H9 (cell line): ENCODE measurements around the gene FGF22. TPM values are rescaled to one million over a fixed set of nuclear protein-coding genes. Genes with fewer than 3 reads are reported as not detected.

Source experiments
- DNase-seq: peaks from one replicate; pipeline ENCODE4 v3.0.0-alpha.2; 2017
- H2AFZ ChIP-seq: one replicate; pipeline ENCODE4 v1.6.1; 2013; ENCODE audit warnings: mild to moderate bottlenecking, low read length, control low read depth, moderate library complexity
- H2AK5ac ChIP-seq: 2 replicates; pipeline ENCODE4 v1.6.1; 2013; ENCODE audit warnings: low read length, control low read depth, mixed read lengths; ENCODE audit not compliant: insufficient read length
- H2BK120ac ChIP-seq: one replicate; pipeline ENCODE4 v1.6.1; 2013; ENCODE audit warnings: low read depth, mild to moderate bottlenecking, low read length, control low read depth, inconsistent platforms; ENCODE audit not compliant: poor library complexity, severe bottlenecking
- H2BK12ac ChIP-seq: 2 replicates; pipeline ENCODE4 v1.6.1; 2013; ENCODE audit warnings: low read length, control low read depth, mixed read lengths, low read depth; ENCODE audit not compliant: insufficient read length
- H2BK15ac ChIP-seq: 2 replicates; pipeline ENCODE4 v1.6.1; 2013; ENCODE audit warnings: low read depth, low read length, control low read depth
- H2BK20ac ChIP-seq: one replicate; pipeline ENCODE4 v1.6.1; 2013; ENCODE audit warnings: low read depth, mild to moderate bottlenecking, low read length, control low read depth, inconsistent platforms; ENCODE audit not compliant: poor library complexity, severe bottlenecking
- H2BK5ac ChIP-seq: 2 replicates; pipeline ENCODE4 v1.6.1; 2013; ENCODE audit warnings: low read length, control low read depth, mixed read lengths; ENCODE audit not compliant: insufficient read length
- H3K14ac ChIP-seq: 2 replicates; pipeline ENCODE4 v1.6.1; 2013; ENCODE audit warnings: low read length, control low read depth; ENCODE audit not compliant: insufficient read depth
- H3K18ac ChIP-seq: 2 replicates; pipeline ENCODE4 v1.6.1; 2013; ENCODE audit warnings: low read depth, mild to moderate bottlenecking, mixed read lengths, low read length, control low read depth; ENCODE audit not compliant: insufficient read length
- H3K23ac ChIP-seq: 2 replicates; pipeline ENCODE4 v1.6.1; 2013; ENCODE audit warnings: low read length, control low read depth, mixed read lengths, low read depth; ENCODE audit not compliant: insufficient read length
- H3K23me2 ChIP-seq: 2 replicates; pipeline ENCODE4 v1.6.1; 2013; ENCODE audit warnings: low read depth, mild to moderate bottlenecking, mixed read lengths, low read length, control low read depth; ENCODE audit not compliant: insufficient read length, poor library complexity, severe bottlenecking
- H3K27ac ChIP-seq: 2 replicates; pipeline ENCODE4 v1.5.1; 2013; ENCODE audit warnings: low read length, control low read depth, mixed read lengths, low read depth; ENCODE audit not compliant: insufficient read length
- H3K27me3 ChIP-seq: 2 replicates; pipeline ENCODE4 v1.6.1; 2013; ENCODE audit warnings: low read length, control low read depth, inconsistent platforms; ENCODE audit not compliant: insufficient read depth
- H3K4ac ChIP-seq: 2 replicates; pipeline ENCODE4 v1.6.1; 2013; ENCODE audit warnings: low read depth, mild to moderate bottlenecking, control low read depth, inconsistent platforms, low read length, moderate library complexity
- H3K4me1 ChIP-seq: 2 replicates; pipeline ENCODE4 v1.6.1; 2013; ENCODE audit warnings: low read length, control low read depth, inconsistent platforms; ENCODE audit not compliant: insufficient read depth
- H3K4me2 ChIP-seq: 2 replicates; pipeline ENCODE4 v1.6.1; 2013; ENCODE audit warnings: low read length, control low read depth, mixed read lengths; ENCODE audit not compliant: insufficient read length, insufficient read depth
- H3K56ac ChIP-seq: 2 replicates; pipeline ENCODE4 v1.6.1; 2013; ENCODE audit warnings: low read depth, mild to moderate bottlenecking, mixed read lengths, low read length, control low read depth; ENCODE audit not compliant: insufficient read length
- H3K79me1 ChIP-seq: 2 replicates; pipeline ENCODE4 v1.6.1; 2013; ENCODE audit warnings: low read depth, mild to moderate bottlenecking, moderate library complexity, low read length, control low read depth, inconsistent platforms; ENCODE audit not compliant: insufficient read depth, poor library complexity, severe bottlenecking
- H3K79me2 ChIP-seq: 2 replicates; pipeline ENCODE4 v1.6.1; 2013; ENCODE audit warnings: low read length, control low read depth, inconsistent platforms; ENCODE audit not compliant: insufficient read depth
- H3K9ac ChIP-seq: 2 replicates; pipeline ENCODE4 v1.6.1; 2013; ENCODE audit warnings: low read length, control low read depth, mixed read lengths; ENCODE audit not compliant: insufficient read length; ENCODE audit errors: extremely low read depth
- H3K9me3 ChIP-seq: one replicate; pipeline ENCODE4 v1.6.1; 2013; ENCODE audit warnings: low read depth, low read length, inconsistent platforms; ENCODE audit not compliant: control insufficient read depth
- H3T11ph ChIP-seq: one replicate; pipeline ENCODE4 v1.6.1; 2013; ENCODE audit warnings: mild to moderate bottlenecking, low read length, control low read depth, inconsistent platforms
- H4K20me1 ChIP-seq: one replicate; pipeline ENCODE4 v1.6.1; 2013; ENCODE audit not compliant: control insufficient read depth, insufficient read length, insufficient read depth
- H4K5ac ChIP-seq: 2 replicates; pipeline ENCODE4 v1.6.1; 2013; ENCODE audit warnings: low read depth, mild to moderate bottlenecking, mixed read lengths, low read length, control low read depth; ENCODE audit not compliant: insufficient read length
- H4K8ac ChIP-seq: replicated peaks from 2 replicates; pipeline ENCODE4 v1.6.1; 2013; ENCODE audit warnings: low read length, control low read depth, mixed read lengths, low read depth; ENCODE audit not compliant: insufficient read length
- H4K91ac ChIP-seq: 2 replicates; pipeline ENCODE4 v1.6.1; 2013; ENCODE audit warnings: low read depth, mild to moderate bottlenecking, moderate library complexity, mixed read lengths, low read length, control low read depth; ENCODE audit not compliant: insufficient read length
- H3K27ac Mint-ChIP-seq, 3 experiments: 2 replicates in 2 of 3; 3 replicates in 1 of 3; pipeline ENCODE4 v1.8.0; 2020 to 2021; ENCODE audit warnings: mixed read lengths in 3 of 3, mild to moderate bottlenecking in 1 of 3, moderate library complexity in 1 of 3
- H3K27me3 Mint-ChIP-seq: 2 replicates; pipeline ENCODE4 v1.8.0; 2021; ENCODE audit warnings: low read depth, mild to moderate bottlenecking, moderate library complexity, mixed read lengths
- H3K36me3 Mint-ChIP-seq, 3 experiments: 2 replicates in 2 of 3; 3 replicates in 1 of 3; pipeline ENCODE4 v1.8.0; 2020 to 2021; ENCODE audit warnings: low read depth in 3 of 3, mixed read lengths in 3 of 3; ENCODE audit not compliant: insufficient read depth in 1 of 3
- H3K4me1 Mint-ChIP-seq, 2 experiments: 2 replicates each; pipeline ENCODE4 v1.8.0; 2020; ENCODE audit warnings: mixed read lengths in 2 of 2
- H3K4me3 Mint-ChIP-seq, 2 experiments: 2 replicates in 1 of 2; 3 replicates in 1 of 2; pipeline ENCODE4 v1.8.0; 2020 to 2021; ENCODE audit warnings: mild to moderate bottlenecking in 2 of 2, mixed read lengths in 2 of 2, moderate library complexity in 1 of 2
- H3K9me3 Mint-ChIP-seq, 2 experiments: 2 replicates in 1 of 2; 3 replicates in 1 of 2; pipeline ENCODE4 v1.8.0; 2020; ENCODE audit warnings: mild to moderate bottlenecking in 2 of 2, mixed read lengths in 2 of 2, moderate library complexity in 1 of 2
- CTCF ChIP-seq: fragments of 200-600 bp; sonication (generic); conservative IDR thresholded peaks from 3 replicates; pipeline ENCODE4 v1.8.0; 2021; ENCODE audit warnings: antibody characterized with exemption, mild to moderate bottlenecking
- WGBS: extraction: QIAGEN DNeasy Blood & Tissue Kit; methylation state at CpG from one replicate; pipeline ENCODE4 v1.1.7; 2013; ENCODE audit warnings: missing lambda C conversion rate, low lambda C conversion rate, mixed read lengths; ENCODE audit not compliant: insufficient read length; ENCODE audit errors: extremely low coverage; 5-methylcytosine and 5-hydroxymethylcytosine counted together
- total RNA-seq: library from RNA; stranded (reverse); gene quantifications from 2 replicates; pipeline ENCODE4 v1.2.1, GENCODE V29; 2021

The FGF22 gene
- total RNA-seq, 1 experiment from 2014 or later = 0.72 TPM

DNA sequence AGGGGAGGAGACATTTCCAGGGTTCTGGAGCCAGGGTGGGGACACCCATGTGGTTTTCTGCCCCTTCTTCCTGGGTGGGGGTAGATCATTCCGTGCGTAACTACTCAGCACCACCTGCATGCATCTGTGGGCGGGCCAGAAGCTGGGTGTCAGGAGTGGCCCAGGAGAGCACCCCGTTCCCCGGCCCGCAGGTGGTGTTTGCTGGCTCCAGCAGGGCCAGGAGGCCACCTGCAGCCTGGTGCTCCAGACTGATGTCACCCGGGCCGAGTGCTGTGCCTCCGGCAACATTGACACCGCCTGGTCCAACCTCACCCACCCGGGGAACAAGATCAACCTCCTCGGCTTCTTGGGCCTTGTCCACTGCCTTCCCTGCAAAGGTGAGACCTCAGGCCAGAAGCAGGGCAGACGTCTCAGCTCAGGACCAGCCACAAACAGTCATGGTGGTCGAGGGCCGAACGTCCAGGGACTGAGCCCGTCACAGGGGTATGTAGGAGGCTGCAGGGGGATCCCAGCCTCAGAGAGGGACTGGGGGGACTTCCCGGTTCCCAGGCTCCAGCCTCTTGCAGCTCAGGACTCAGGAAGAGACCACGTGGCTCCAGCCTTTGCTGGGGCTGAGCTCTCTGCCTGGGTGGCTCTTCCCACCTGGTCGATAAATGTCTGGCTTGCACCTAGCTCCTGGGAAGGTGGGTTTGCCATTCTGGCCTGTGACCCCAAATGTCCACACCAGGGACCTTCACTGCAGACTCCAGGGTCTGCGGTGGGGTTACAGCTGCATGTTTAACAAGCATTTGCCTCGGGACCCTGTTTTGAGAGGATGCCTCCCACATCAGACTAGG is 38.1 kb downstream of the FGF22 start:
- Histone ChIP-seq H3K23ac (no peak overlapping the region), H3K4ac (no peak overlapping the region), H3K23me2 (peaks cover 8% of the 10 kb centered on the region), H3K4me2 (no peak overlapping the region), H3K14ac (no peak overlapping the region), H3K27ac (no peak overlapping the region), H3K79me2 (no peaks in the 10 kb centered on the region), H4K5ac (no peak overlapping the region), H2BK120ac (no peak overlapping the region), H3K27me3 (no peaks in the 10 kb centered on the region; the same call in 1 of the 2 replicates), H3K9ac (no peak overlapping the region), H4K20me1 (no peaks in the 10 kb centered on the region), H3K4me1 (no peaks in the 10 kb centered on the region), H3K18ac (no peak overlapping the region), H2AK5ac (no peak overlapping the region), H2AFZ (no peak overlapping the region), H3K9me3 (no peaks in the 10 kb centered on the region), H3K79me1 (no peaks in the 10 kb centered on the region), H4K8ac (no peak overlapping the region), H4K91ac (no peak overlapping the region), H2BK5ac (no peak overlapping the region), H3K56ac (no peak overlapping the region), H2BK15ac (no peak overlapping the region), H2BK20ac (no peak overlapping the region), H3T11ph (no peak overlapping the region), H2BK12ac (no peak overlapping the region)
- peaks cover 0 to 10% of the 10 kb centered on the region in 2 experiments; a peak in 2 of 4 replicates for H3K4me1 Mint-ChIP-seq
- no CpG with 5 or more reads among the region's 22 CpGs for WGBS
- H3K27me3 Mint-ChIP-seq = peaks cover 45% of the 10 kb centered on the region
- peak overlapping the region; percentile 21 to 31; a peak in 3 of 5 replicates for H3K4me3 Mint-ChIP-seq
- no peak for DNase-seq
- TF ChIP-seq CTCF = no peak
- H3K9me3 Mint-ChIP-seq = no peaks in the 10 kb centered on the region
- H3K36me3 Mint-ChIP-seq = no peaks in the 10 kb centered on the region
- H3K27ac Mint-ChIP-seq = no peak overlapping the region
